GM18499 (cell line): ENCODE results near the gene RNPEP.
"Not testable (repeated sequence)": the region's sequence is repeated elsewhere in the genome, so short reads cannot be mapped to it uniquely, and the experiment has no call there.

Source experiments
- ATAC-seq: cut with Tn5 transposase; IDR thresholded peaks from one replicate; pipeline ENCODE4 v1.9.1; 2021; ENCODE audit warnings: moderate number of reproducible peaks; ENCODE audit not compliant: insufficient read depth, unreplicated experiment

The RNPEP gene

GRCh38 chr1:201958348-201958747 is 24.1 kb upstream of the RNPEP start:
- ATAC-seq = no peak

- ATAC-seq = not testable (repeated sequence)
Observed at GRCh38 chr1:201962382-201962781, 20.1 kb upstream of the RNPEP start.

- no peak for ATAC-seq
Observed at GRCh38 chr1:201964261-201964660, 18.2 kb upstream of the RNPEP start.

GRCh38 chr1:201966171-201966570 is 16.3 kb upstream of the RNPEP start:
- no peak for ATAC-seq

GRCh38 chr1:201968202-201968925 is 14.1 kb upstream of the RNPEP start:
- ATAC-seq = no peak

GRCh38 chr1:201970334-201971159 is 11.9 kb upstream of the RNPEP start:
- no peak for ATAC-seq

GRCh38 chr1:201982082-201982622 is 296 bp upstream of the RNPEP start:
- ATAC-seq = no peak

- ATAC-seq = no peak
Observed at GRCh38 chr1:201983380-201983805, 945 bp downstream of the RNPEP start.

- ATAC-seq = no peak
Observed at GRCh38 chr1:201984446-201984845, 2.0 kb downstream of the RNPEP start.

GRCh38 chr1:201985355-201985754 is 2.9 kb downstream of the RNPEP start:
- ATAC-seq = no peak

- no peak for ATAC-seq
Observed at GRCh38 chr1:201988601-201989000, 6.2 kb downstream of the RNPEP start.

- ATAC-seq = no peak
Observed at GRCh38 chr1:201989354-201990128, 7.1 kb downstream of the RNPEP start.

GRCh38 chr1:201990427-201990826 is 8.0 kb downstream of the RNPEP start:
- ATAC-seq = no peak

- ATAC-seq = no peak
Observed at GRCh38 chr1:201999625-202000238, 17.3 kb downstream of the RNPEP start.

- no peak for ATAC-seq
Observed at GRCh38 chr1:202002507-202002906, 20.1 kb downstream of the RNPEP start.

GRCh38 chr1:202004711-202005110 is 22.3 kb downstream of the RNPEP start:
- ATAC-seq = no peak

GRCh38 chr1:202005958-202006357 is 23.5 kb downstream of the RNPEP start:
- no peak for ATAC-seq

GRCh38 chr1:202007304-202007703 is 24.9 kb downstream of the RNPEP start:
- ATAC-seq = no peak

- ATAC-seq = no peak
Observed at GRCh38 chr1:202007805-202008489, 25.5 kb downstream of the RNPEP start.
